ENCODE results near the gene ALG2. TPM values are rescaled to one million over a fixed set of nuclear protein-coding genes. Genes with fewer than 3 reads are reported as not detected.

ALG2 gene
- total and polyA plus RNA-seq, 2 of the 13 experiments (the other 11 are each of a cell fraction or from before 2014, with no cell fraction given), result 46.2 to 49.0 TPM

DNA sequence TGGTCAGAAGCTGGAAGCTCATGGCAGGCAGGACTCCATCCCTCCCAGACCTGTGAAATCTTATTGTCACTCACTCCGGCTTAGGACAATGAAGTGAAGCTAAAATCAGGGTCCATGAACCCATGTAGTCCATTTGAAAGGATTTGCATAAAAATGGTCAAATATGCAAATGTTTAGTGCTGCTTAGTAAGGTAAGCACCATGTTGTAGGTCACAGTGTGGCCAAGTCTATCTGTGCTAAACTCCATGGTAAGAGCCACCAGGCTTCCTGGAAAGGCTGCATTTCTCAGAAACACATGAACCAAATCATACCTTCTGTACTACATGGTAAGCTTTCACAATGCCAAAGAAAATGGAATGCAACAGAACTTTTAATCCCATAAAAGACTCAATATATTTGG is 5.7 kb downstream of the ALG2 start (continued):
- no peak for TF ChIP-seq ZNF335 (CRISPR knock-in tag; IDR thresholded peaks at IDR 0.05)
- no peak for TF ChIP-seq SAFB2 (CRISPR knock-in tag; IDR thresholded peaks at IDR 0.05; ENCODE audit: borderline replicate concordance, low read depth)
- TF ChIP-seq KDM4B (CRISPR knock-in tag; IDR thresholded peaks at IDR 0.05), result no peak
- TF ChIP-seq, protein P1, sequence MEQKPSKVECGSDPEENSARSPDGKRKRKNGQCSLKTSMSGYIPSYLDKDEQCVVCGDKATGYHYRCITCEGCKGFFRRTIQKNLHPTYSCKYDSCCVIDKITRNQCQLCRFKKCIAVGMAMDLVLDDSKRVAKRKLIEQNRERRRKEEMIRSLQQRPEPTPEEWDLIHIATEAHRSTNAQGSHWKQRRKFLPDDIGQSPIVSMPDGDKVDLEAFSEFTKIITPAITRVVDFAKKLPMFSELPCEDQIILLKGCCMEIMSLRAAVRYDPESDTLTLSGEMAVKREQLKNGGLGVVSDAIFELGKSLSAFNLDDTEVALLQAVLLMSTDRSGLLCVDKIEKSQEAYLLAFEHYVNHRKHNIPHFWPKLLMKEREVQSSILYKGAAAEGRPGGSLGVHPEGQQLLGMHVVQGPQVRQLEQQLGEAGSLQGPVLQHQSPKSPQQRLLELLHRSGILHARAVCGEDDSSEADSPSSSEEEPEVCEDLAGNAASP (CRISPR knock-in tag; IDR thresholded peaks at IDR 0.05; ENCODE audit: borderline replicate concordance), result no peak
- no peak for TF ChIP-seq HNF4G (IDR thresholded peaks at IDR 0.05; ENCODE audit: borderline replicate concordance, low read depth, low read length)
- no peak for TF ChIP-seq HNF4G (CRISPR knock-in tag; IDR thresholded peaks at IDR 0.05; ENCODE audit: borderline replicate concordance, low read depth)
- no peak for TF ChIP-seq SPEN (CRISPR knock-in tag; IDR thresholded peaks at IDR 0.05; ENCODE audit: low read depth)

DNA sequence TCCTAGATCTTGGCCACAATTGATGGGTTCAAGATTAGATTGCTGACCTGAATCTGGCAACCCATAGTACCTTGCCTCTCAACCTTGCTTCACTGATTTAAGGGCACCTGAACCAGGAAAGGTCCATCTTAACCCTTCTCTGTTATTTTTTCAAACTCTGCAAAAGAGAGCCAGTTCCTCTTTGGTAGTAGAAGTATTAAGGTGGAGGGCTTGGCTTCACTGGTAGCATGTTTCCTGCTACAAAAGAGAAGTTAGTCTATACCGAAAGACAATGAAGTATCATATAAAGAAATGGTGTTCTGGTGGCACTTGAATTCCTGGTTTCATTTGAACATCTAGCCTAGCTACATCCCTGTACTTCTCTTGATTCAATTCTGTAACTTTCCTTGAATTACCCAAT is 8.5 kb downstream of the ALG2 start:
- no TSS peak for BruUV-seq (replicated peaks)
- ChIA-PET POLR2A (interaction anchor here (2.3 kb wide), 1 partner anchor 9 kb away, joined by 7 read pairs; the partner anchor contains the start of genes ALG2 and SEC61B), CTCF (ENCODE audit: low intra/inter-chr PET ratio, low total read pairs) (no interaction called here)
- no peak for DNase-seq (ENCODE audit: low spot score)
- H3K4me2 ChIP-seq (ENCODE audit: low read depth, low read length), result no peak overlapping the region
- intact Hi-C loops (cut with micrococcal nuclease; ENCODE audit: unreplicated experiment), result no loop called here
- no peak overlapping the region for H3K4me3 ChIP-seq (replicated peaks in 1 of 3; ENCODE audit: insufficient read depth in 1 of 3, low read depth in 2 of 3, low read length in 3 of 3)
- peaks cover 0 to 8% of the 10 kb centered on the region in 2 experiments; a peak in 4 of 5 replicates for H3K36me3 ChIP-seq (replicated peaks in 1 of 2; ENCODE audit: control insufficient read depth in 1 of 2, insufficient read depth in 2 of 2, low read length in 2 of 2)
- H2AFZ ChIP-seq (ENCODE audit: low read length), result no peak overlapping the region
- no peak for FAIRE-seq
- peaks cover 2% of the 10 kb centered on the region; the same call in 1 of the 2 replicates for H3K4me1 ChIP-seq (ENCODE audit: insufficient read depth, low read length)
- H4K20me1 ChIP-seq (ENCODE audit: insufficient read depth, low read length), result no peaks in the 10 kb centered on the region; the same call in 1 of the 2 replicates
- H3K27me3 ChIP-seq (ENCODE audit: control insufficient read depth in 1 of 2, insufficient read depth in 2 of 2, low read length in 2 of 2), result no peaks in the 10 kb centered on the region
- peaks cover 4% of the 10 kb centered on the region for H3K79me2 ChIP-seq (ENCODE audit: insufficient read depth, low read length)
- in situ Hi-C loops (cut with HindIII; ENCODE audit: extremely low pct_ligation_motif_present, low pct_unique_long_range_greater_than_20kb), result no loop called here
- WGBS (ENCODE audit: low lambda C conversion rate), result 100% methylated on average over 1 of the region's 1 CpG
- no peaks in the 10 kb centered on the region for H3K9me3 ChIP-seq (ENCODE audit: low read length)
- no peak for ATAC-seq
- no peak overlapping the region for H3K27ac ChIP-seq (ENCODE audit: extremely low read length, insufficient read depth, low read length)
- H3K9ac ChIP-seq (ENCODE audit: insufficient read depth, low read depth, low read length), result no peak overlapping the region
- TF ChIP-seq ZNF510 (CRISPR knock-in tag; IDR thresholded peaks at IDR 0.05; ENCODE audit: low read depth), result no peak
- TF ChIP-seq, protein P2, sequence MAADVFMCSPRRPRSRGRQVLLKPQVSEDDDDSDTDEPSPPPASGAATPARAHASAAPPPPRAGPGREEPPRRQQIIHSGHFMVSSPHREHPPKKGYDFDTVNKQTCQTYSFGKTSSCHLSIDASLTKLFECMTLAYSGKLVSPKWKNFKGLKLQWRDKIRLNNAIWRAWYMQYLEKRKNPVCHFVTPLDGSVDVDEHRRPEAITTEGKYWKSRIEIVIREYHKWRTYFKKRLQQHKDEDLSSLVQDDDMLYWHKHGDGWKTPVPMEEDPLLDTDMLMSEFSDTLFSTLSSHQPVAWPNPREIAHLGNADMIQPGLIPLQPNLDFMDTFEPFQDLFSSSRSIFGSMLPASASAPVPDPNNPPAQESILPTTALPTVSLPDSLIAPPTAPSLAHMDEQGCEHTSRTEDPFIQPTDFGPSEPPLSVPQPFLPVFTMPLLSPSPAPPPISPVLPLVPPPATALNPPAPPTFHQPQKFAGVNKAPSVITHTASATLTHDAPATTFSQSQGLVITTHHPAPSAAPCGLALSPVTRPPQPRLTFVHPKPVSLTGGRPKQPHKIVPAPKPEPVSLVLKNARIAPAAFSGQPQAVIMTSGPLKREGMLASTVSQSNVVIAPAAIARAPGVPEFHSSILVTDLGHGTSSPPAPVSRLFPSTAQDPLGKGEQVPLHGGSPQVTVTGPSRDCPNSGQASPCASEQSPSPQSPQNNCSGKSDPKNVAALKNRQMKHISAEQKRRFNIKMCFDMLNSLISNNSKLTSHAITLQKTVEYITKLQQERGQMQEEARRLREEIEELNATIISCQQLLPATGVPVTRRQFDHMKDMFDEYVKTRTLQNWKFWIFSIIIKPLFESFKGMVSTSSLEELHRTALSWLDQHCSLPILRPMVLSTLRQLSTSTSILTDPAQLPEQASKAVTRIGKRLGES (CRISPR knock-in tag; IDR thresholded peaks at IDR 0.05; ENCODE audit: borderline replicate concordance), result no peak
- TF ChIP-seq, protein P3, sequence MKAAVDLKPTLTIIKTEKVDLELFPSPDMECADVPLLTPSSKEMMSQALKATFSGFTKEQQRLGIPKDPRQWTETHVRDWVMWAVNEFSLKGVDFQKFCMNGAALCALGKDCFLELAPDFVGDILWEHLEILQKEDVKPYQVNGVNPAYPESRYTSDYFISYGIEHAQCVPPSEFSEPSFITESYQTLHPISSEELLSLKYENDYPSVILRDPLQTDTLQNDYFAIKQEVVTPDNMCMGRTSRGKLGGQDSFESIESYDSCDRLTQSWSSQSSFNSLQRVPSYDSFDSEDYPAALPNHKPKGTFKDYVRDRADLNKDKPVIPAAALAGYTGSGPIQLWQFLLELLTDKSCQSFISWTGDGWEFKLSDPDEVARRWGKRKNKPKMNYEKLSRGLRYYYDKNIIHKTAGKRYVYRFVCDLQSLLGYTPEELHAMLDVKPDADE (CRISPR knock-in tag; IDR thresholded peaks at IDR 0.05), result no peak
- no peak for TF ChIP-seq KAT8 (CRISPR knock-in tag; IDR thresholded peaks at IDR 0.05)
- no peak for TF ChIP-seq SMARCC2 (IDR thresholded peaks at IDR 0.05)
- TF ChIP-seq ZNF33B (CRISPR knock-in tag; IDR thresholded peaks at IDR 0.05), result no peak
- TF ChIP-seq ARHGAP35 (CRISPR knock-in tag; IDR thresholded peaks at IDR 0.05; ENCODE audit: borderline replicate concordance), result no peak
- no peak for TF ChIP-seq ZNF296 (CRISPR knock-in tag; conservative IDR thresholded peaks at IDR 0.05)

Measured in HepG2 (cell line).